Neural progenitor cell (in vitro differentiated cells): Measurements from ENCODE around the gene LRRC15.

Source experiments
- EZH2 ChIP-seq: fragments of 200-600 bp; sonication (generic); IDR thresholded peaks from 2 replicates; pipeline ENCODE4 v1.6.1; 2017; ENCODE audit warnings: antibody characterized with exemption, mild to moderate bottlenecking, moderate library complexity
- EZH2phosphoT487 ChIP-seq: fragments of 200-600 bp; sonication (generic); IDR thresholded peaks from 2 replicates; pipeline ENCODE4 v1.6.1; 2017; ENCODE audit warnings: antibody characterized with exemption
- TF ChIP-seq, protein P1 (sequence below): fragments of 200-600 bp; sonication (generic); IDR thresholded peaks from 2 replicates; pipeline ENCODE4 v1.5.1; 2017; ENCODE audit warnings: antibody characterized with exemption, mild to moderate bottlenecking

DNA sequence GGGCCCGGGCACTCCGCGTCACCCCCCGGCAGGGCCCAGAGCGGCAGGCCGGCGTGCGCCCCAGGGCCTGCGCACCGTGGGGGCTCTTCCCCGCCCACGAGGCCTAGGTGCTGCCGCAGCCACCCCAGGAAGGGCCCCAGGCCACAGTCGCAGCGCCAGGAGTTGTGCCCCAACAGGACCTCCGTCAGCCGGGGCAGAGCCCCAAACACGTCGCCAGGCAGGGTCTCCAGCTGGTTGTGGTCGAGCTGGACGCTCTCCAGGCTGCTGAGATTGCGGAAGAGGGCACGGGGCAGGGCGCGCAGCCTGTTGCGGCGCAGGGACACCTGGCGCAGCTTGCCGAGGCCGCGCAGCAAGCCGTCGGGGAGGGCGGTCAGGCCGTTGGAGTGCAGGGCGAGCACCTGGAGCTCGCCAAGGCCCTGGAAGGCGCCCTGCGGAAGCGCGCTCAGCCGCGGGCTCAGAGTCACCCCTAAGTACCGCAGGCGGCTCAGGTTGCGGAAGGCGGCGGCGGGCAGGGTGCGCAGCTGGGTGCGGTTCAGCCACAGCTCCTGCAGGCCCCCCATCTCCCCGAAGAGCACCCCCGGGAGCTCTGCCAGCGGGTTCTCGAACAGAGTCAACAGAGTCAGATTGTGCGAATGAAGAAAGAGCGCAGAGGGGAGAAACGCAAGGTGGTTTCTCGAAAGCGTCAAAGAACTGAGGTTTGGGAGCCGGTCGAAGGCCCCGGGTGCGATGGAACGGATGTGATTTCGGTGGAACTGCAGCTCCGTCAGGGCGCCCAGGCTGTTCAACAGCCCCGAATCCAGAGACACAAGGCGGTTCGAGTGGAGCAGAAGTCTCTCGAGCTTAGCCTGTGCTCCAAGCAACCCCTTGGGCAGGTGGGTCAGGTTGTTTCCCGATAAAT, 27.6 kb upstream of the LRRC15 start:
- TF ChIP-seq EZH2 (peak; percentile 36), EZH2phosphoT487 (peak; percentile 54)
- TF ChIP-seq, protein P1, sequence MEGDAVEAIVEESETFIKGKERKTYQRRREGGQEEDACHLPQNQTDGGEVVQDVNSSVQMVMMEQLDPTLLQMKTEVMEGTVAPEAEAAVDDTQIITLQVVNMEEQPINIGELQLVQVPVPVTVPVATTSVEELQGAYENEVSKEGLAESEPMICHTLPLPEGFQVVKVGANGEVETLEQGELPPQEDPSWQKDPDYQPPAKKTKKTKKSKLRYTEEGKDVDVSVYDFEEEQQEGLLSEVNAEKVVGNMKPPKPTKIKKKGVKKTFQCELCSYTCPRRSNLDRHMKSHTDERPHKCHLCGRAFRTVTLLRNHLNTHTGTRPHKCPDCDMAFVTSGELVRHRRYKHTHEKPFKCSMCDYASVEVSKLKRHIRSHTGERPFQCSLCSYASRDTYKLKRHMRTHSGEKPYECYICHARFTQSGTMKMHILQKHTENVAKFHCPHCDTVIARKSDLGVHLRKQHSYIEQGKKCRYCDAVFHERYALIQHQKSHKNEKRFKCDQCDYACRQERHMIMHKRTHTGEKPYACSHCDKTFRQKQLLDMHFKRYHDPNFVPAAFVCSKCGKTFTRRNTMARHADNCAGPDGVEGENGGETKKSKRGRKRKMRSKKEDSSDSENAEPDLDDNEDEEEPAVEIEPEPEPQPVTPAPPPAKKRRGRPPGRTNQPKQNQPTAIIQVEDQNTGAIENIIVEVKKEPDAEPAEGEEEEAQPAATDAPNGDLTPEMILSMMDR = no peak
